ENCODE measurements around the gene PKIG.

Gene PKIG

DNA sequence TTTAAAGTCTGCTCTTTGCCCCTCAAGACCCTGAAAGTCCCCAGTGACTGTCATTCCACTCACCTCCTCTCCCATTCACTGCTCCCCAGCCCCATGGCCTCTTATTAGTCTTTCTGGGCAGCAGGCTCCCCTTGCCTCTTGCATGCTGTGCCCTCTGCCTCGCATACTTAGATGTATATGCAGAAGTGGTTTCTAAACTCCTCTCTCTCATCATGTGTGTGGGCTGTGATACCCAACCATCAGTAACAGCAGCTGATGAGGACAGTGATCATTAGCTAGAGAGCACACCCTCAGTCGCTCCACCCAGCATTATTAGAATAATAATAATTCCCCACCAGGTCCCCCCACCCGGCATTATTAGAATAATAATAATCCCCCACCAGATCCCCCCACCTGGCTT, 14.5 kb downstream of the PKIG start:
- Histone ChIP-seq H3F3A (ENCODE audit: insufficient read depth) (peaks cover 3% of the 10 kb centered on the region; the same call in 1 of the 2 replicates), H4K20me1 (ENCODE audit: low read depth, low read length) (no peaks in the 10 kb centered on the region), H3K9me3 (ENCODE audit: insufficient read depth, low read length) (no peaks in the 10 kb centered on the region), H3K79me2 (ENCODE audit: insufficient read depth, low read length) (peaks cover 23% of the 10 kb centered on the region), H2AFZ (ENCODE audit: low read depth, low read length, severe bottlenecking) (no peak overlapping the region), H3K9me2 (replicated peaks; ENCODE audit: insufficient read depth, low read length) (no peaks in the 10 kb centered on the region), H3K27ac (ENCODE audit: low read depth, low read length) (peak overlapping the region; percentile 33), H3K36me3 (ENCODE audit: low read length) (no peaks in the 10 kb centered on the region), H3K9ac (ENCODE audit: low read length) (0 out of 2 replicates have a peak overlapping the region, but pooled peaks have one; percentile 14), H3K27me3 (ENCODE audit: low read length) (no peaks in the 10 kb centered on the region), H3K4me2 (ENCODE audit: low read depth, low read length, poor library complexity, severe bottlenecking) (no peak overlapping the region), H3K4me3 (ENCODE audit: insufficient read depth, low read length, poor library complexity, severe bottlenecking) (no peak overlapping the region)
- no peak for TF ChIP-seq EZH2phosphoT487 (conservative IDR thresholded peaks at IDR 0.05; ENCODE audit: low read length)
- TF ChIP-seq, protein P1, sequence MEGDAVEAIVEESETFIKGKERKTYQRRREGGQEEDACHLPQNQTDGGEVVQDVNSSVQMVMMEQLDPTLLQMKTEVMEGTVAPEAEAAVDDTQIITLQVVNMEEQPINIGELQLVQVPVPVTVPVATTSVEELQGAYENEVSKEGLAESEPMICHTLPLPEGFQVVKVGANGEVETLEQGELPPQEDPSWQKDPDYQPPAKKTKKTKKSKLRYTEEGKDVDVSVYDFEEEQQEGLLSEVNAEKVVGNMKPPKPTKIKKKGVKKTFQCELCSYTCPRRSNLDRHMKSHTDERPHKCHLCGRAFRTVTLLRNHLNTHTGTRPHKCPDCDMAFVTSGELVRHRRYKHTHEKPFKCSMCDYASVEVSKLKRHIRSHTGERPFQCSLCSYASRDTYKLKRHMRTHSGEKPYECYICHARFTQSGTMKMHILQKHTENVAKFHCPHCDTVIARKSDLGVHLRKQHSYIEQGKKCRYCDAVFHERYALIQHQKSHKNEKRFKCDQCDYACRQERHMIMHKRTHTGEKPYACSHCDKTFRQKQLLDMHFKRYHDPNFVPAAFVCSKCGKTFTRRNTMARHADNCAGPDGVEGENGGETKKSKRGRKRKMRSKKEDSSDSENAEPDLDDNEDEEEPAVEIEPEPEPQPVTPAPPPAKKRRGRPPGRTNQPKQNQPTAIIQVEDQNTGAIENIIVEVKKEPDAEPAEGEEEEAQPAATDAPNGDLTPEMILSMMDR (IDR thresholded peaks at IDR 0.05; ENCODE audit: insufficient read depth, low read length, poor library complexity, severe bottlenecking), result no peak

DNA sequence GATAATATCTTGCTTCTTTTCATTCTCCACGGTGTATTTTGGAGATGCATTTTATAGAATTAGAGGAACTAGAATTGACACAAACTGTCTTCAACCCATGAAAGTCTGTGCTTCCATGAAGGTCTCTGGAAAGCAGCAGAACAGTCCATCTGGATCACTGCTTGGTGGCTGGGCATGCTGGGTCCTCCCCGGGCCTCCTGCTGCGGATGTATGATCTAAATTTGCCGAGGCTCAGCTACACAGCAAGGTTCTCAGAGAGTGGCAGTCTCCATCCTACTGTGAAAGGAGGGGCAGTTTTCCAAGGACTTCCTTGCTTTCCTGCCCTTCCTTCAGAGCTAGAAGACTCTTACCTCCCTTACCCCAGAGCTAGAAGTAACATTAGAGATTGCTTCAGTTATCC, 15.1 kb downstream of the PKIG start:
- peak overlapping the region; percentile 33; the same call in 1 of the 2 replicates for H3K27ac ChIP-seq (ENCODE audit: low read depth, low read length)
- H3K9ac ChIP-seq (ENCODE audit: low read length), result 0 out of 2 replicates have a peak overlapping the region, but pooled peaks have one; percentile 14
- peaks cover 23% of the 10 kb centered on the region for H3K79me2 ChIP-seq (ENCODE audit: insufficient read depth, low read length)

DNA sequence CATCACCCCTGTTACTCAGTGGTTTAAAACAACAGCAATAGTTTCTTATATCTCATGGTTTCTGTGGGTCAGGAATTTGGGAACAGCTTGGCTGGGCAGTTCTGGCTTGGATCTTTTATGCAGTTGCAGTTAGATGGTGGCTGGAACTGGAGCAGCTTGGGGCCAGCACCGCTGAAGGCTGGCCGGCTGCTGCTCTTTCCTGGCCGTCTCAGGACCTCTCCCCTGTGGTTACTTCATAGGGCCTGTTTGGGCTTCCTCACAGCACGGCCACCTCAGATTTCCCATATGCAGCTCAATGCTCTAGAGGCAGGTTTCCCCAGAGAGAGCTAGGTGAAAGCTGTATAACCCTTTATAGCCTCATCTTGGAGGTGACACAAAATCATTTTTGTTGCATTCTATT, 15.6 kb downstream of the PKIG start:
- Histone ChIP-seq H3K4me3 (ENCODE audit: insufficient read depth, low read length, poor library complexity, severe bottlenecking) (no peak overlapping the region), H3K79me2 (ENCODE audit: insufficient read depth, low read length) (peaks cover 23% of the 10 kb centered on the region), H3K9me3 (ENCODE audit: insufficient read depth, low read length) (no peaks in the 10 kb centered on the region), H3K9ac (ENCODE audit: low read length) (peak overlapping the region; percentile 14; the same call in 1 of the 2 replicates), H3K27ac (ENCODE audit: low read depth, low read length) (peak overlapping the region; percentile 33; the same call in 1 of the 2 replicates), H4K20me1 (ENCODE audit: low read depth, low read length) (no peaks in the 10 kb centered on the region), H3K9me2 (replicated peaks; ENCODE audit: insufficient read depth, low read length) (no peaks in the 10 kb centered on the region), H3F3A (ENCODE audit: insufficient read depth) (0 out of 2 replicates have a peak, but pooled peaks cover 5% of the 10 kb centered on the region), H3K4me2 (ENCODE audit: low read depth, low read length, poor library complexity, severe bottlenecking) (peak overlapping the region; percentile 22), H3K27me3 (ENCODE audit: low read length) (no peaks in the 10 kb centered on the region), H3K36me3 (ENCODE audit: low read length) (no peaks in the 10 kb centered on the region), H2AFZ (ENCODE audit: low read depth, low read length, severe bottlenecking) (no peak overlapping the region)
- TF ChIP-seq EZH2phosphoT487 (conservative IDR thresholded peaks at IDR 0.05; ENCODE audit: low read length), result no peak
- TF ChIP-seq, protein P1 (IDR thresholded peaks at IDR 0.05; ENCODE audit: insufficient read depth, low read length, poor library complexity, severe bottlenecking), result no peak

More for the DNA sequence above, 15.1 kb downstream of the PKIG start:
- Histone ChIP-seq H2AFZ (ENCODE audit: low read depth, low read length, severe bottlenecking) (no peak overlapping the region), H3K9me2 (replicated peaks; ENCODE audit: insufficient read depth, low read length) (no peaks in the 10 kb centered on the region), H3K36me3 (ENCODE audit: low read length) (no peaks in the 10 kb centered on the region), H3K4me3 (ENCODE audit: insufficient read depth, low read length, poor library complexity, severe bottlenecking) (no peak overlapping the region), H3F3A (ENCODE audit: insufficient read depth) (0 out of 2 replicates have a peak, but pooled peaks cover 5% of the 10 kb centered on the region), H3K27me3 (ENCODE audit: low read length) (no peaks in the 10 kb centered on the region), H3K9me3 (ENCODE audit: insufficient read depth, low read length) (no peaks in the 10 kb centered on the region), H4K20me1 (ENCODE audit: low read depth, low read length) (no peaks in the 10 kb centered on the region), H3K4me2 (ENCODE audit: low read depth, low read length, poor library complexity, severe bottlenecking) (peak overlapping the region; percentile 22)
- TF ChIP-seq EZH2phosphoT487 (conservative IDR thresholded peaks at IDR 0.05; ENCODE audit: low read length), result no peak
- TF ChIP-seq, protein P1 (IDR thresholded peaks at IDR 0.05; ENCODE audit: insufficient read depth, low read length, poor library complexity, severe bottlenecking), result no peak
